Lower leg skin (tissue), 4 donors: ENCODE measurements around the gene PACC1. TPM values are rescaled to one million over a fixed set of nuclear protein-coding genes. Genes with fewer than 3 reads are reported as not detected.

Experiments
- DNase-seq, 2 donors: peaks; one replicate each; pipeline ENCODE4 v3.0.0-alpha.2; 2019; ENCODE audit warnings: low spot score in 2 of 2
- H3K4me3 ChIP-seq: fragments of 200-600 bp; sonication (generic); 2 replicates; pipeline ENCODE4 v1.5.1; 2017; ENCODE audit warnings: mild to moderate bottlenecking, low read depth; ENCODE audit not compliant: poor library complexity, severe bottlenecking
- CTCF ChIP-seq, 3 donors: fragments of 450-650 bp; IDR thresholded peaks; one replicate each; pipeline ENCODE4 v1.5.1; 2016; ENCODE audit warnings: antibody characterized with exemption in 3 of 3, mild to moderate bottlenecking in 3 of 3, moderate library complexity in 2 of 3
- POLR2A ChIP-seq, 2 donors: fragments of 450-650 bp; IDR thresholded peaks; one replicate each; pipeline ENCODE4 v1.6.1; 2016 to 2017; ENCODE audit warnings: antibody characterized with exemption in 2 of 2, mild to moderate bottlenecking in 1 of 2, moderate library complexity in 1 of 2
- WGBS, 2 donors: methylation state at CpG; one replicate each; pipeline ENCODE4 v1.1.5; 2018; 5-methylcytosine and 5-hydroxymethylcytosine counted together
- intact Hi-C: fragments of 100-400 bp; cut with DNase I; formaldehyde crosslinking; loops from one replicate; pipeline ENCODE4 v1.15.0; 2023; ENCODE audit warnings: low total_unique reads
- total RNA-seq, 4 donors: library from RNA; depleted of rRNA; stranded (reverse); fragments of >200 nt; gene quantifications; one replicate each; pipeline ENCODE4 v1.1.0, GENCODE V29; 2016

The PACC1 gene
- total RNA-seq, 4 donors from 2014 or later = 2.5 to 8.6 (median 6.1) TPM

GRCh38 chr1:212446333-212446732, 31.6 kb upstream of the PACC1 start:
- TF ChIP-seq CTCF (IDR thresholded peaks at IDR 0.05) = no peak
- TF ChIP-seq POLR2A (IDR thresholded peaks at IDR 0.05) = no peak
- H3K4me3 ChIP-seq = no peak overlapping the region
- WGBS, 2 donors = 79 to 86% methylated on average over 8 of the region's 8 CpGs
- DNase-seq = peak in 1 of 2 donors; percentile 79
- intact Hi-C loops = no loop called here

GRCh38 chr1:212442408-212442807, 27.7 kb upstream of the PACC1 start:
- H3K4me3 ChIP-seq = no peak overlapping the region
- intact Hi-C loops = no loop called here
- TF ChIP-seq CTCF (IDR thresholded peaks at IDR 0.05) (no peak), POLR2A (IDR thresholded peaks at IDR 0.05) (no peak)

GRCh38 chr1:212440419-212440818, 25.7 kb upstream of the PACC1 start:
- DNase-seq = peak in 1 of 2 donors; percentile 53
- TF ChIP-seq POLR2A (IDR thresholded peaks at IDR 0.05) (no peak), CTCF (IDR thresholded peaks at IDR 0.05) (no peak)
- 66 to 69% methylated on average over 9 of the region's 9 CpGs for WGBS, 2 donors
- intact Hi-C loops = no loop called here
- H3K4me3 ChIP-seq = no peak overlapping the region

More at GRCh38 chr1:212442408-212442807, 27.7 kb upstream of the PACC1 start:
- 91 to 97% methylated on average over 5 of the region's 5 CpGs for WGBS, 2 donors
- peak in 1 of 2 donors; percentile 32 for DNase-seq

- TF ChIP-seq POLR2A (IDR thresholded peaks at IDR 0.05) = no peak
- no peak for TF ChIP-seq CTCF (IDR thresholded peaks at IDR 0.05)
- DNase-seq = peak in 1 of 2 donors; percentile 60
- intact Hi-C loops = no loop called here
- 97 to 99% methylated on average over 2 of the region's 2 CpGs for WGBS, 2 donors
- H3K4me3 ChIP-seq = no peak overlapping the region
Observed at GRCh38 chr1:212438831-212439237, 24.1 kb upstream of the PACC1 start.

- H3K4me3 ChIP-seq = no peak overlapping the region
- TF ChIP-seq POLR2A (IDR thresholded peaks at IDR 0.05) (no peak), CTCF (IDR thresholded peaks at IDR 0.05) (no peak)
- WGBS, 2 donors = 77 to 84% methylated on average over 4 of the region's 4 CpGs
- intact Hi-C loops = no loop called here
- DNase-seq = peak in 1 of 2 donors; percentile 45
Observed at GRCh38 chr1:212437179-212437798, 22.6 kb upstream of the PACC1 start.

- DNase-seq = no peak
- intact Hi-C loops = no loop called here
- no peak overlapping the region for H3K4me3 ChIP-seq
- TF ChIP-seq POLR2A (IDR thresholded peaks at IDR 0.05) (no peak), CTCF (IDR thresholded peaks at IDR 0.05) (no peak)
- WGBS, 2 donors = 95 to 98% methylated on average over 4 of the region's 4 CpGs
Observed at GRCh38 chr1:212434992-212435391, 20.3 kb upstream of the PACC1 start.
